Right forelimb (tissue), 1 donor: Measurements from ENCODE around the gene NOLC1.
"Not testable (repeated sequence)": the region's sequence is repeated elsewhere in the genome, so short reads cannot be mapped to it uniquely, and the experiment has no call there.

Source experiments
- DNase-seq: peaks from one replicate; pipeline ENCODE4 v3.0.0-alpha.2; 2018

The NOLC1 gene

DNA sequence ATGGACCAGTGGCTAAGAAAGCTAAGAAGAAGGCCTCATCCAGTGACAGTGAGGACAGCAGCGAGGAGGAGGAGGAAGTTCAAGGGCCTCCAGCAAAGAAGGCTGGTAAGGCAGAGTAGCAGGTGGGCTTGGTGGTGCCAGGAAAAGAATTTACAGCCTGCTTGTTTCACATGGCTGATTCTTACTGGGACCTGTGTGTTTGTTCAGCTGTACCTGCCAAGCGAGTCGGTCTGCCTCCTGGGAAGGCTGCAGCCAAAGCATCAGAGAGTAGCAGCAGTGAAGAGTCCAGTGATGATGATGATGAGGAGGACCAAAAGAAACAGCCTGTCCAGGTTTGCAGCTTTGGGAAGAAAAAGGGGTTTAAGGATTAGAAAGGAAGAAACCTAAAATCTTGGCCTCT is 5.0 kb downstream of the NOLC1 start:
- no peak for DNase-seq

GRCh38 chr10:102159051-102159597 is 6.9 kb downstream of the NOLC1 start:
- no peak for DNase-seq

- DNase-seq: no peak
Observed at GRCh38 chr10:102159831-102160230, 7.6 kb downstream of the NOLC1 start.

DNA sequence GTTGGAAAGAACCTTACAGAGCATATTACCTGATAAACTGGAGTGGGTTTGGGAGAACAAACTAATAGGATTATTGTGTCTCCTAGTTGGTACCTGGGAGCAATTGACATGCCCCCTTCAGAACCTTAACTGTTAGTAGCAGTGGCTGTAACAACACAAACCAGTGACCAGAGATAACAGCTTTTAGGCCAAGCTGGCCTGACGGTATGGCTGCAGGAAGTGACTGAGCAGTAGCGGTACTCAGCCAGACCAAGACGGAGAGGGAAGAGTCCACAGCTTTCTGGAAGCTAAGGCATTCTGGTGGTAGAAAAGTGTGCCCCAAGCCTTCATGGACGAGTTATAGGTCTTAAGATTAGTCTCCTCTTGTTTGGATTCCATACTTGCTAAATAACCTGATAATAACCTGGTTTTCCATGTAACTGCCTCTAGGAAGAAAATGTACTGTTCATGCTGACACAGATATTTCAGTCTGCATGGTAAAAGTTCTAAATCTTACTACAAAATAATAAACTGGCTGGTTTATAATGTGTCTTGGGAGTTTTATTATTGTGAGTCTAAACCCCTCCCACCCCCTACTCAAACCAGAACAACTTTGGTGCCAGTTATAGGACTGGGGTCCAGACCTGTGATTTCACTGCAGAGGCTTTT is 11.3 kb downstream of the NOLC1 start:
- no peak for DNase-seq

DNA sequence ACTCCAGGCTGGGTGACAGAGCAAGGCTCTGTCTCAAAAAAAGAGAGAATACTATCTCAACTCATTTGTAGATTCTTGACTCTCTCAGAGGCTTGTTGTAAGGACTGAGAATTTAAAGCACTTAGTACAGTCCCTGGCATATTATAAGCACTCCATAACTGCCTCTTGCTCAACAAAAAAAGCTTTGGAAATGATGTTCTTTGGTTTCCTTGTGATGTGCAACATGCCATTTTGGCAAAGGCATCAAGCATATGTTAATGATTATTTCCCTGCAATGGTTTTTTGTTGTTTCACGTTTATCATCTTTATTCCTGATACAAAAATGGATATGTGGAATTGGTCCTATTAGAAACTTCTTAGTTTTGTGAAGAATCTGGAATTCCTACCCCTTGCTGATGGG is 15.7 kb downstream of the NOLC1 start:
- DNase-seq: no peak

DNA sequence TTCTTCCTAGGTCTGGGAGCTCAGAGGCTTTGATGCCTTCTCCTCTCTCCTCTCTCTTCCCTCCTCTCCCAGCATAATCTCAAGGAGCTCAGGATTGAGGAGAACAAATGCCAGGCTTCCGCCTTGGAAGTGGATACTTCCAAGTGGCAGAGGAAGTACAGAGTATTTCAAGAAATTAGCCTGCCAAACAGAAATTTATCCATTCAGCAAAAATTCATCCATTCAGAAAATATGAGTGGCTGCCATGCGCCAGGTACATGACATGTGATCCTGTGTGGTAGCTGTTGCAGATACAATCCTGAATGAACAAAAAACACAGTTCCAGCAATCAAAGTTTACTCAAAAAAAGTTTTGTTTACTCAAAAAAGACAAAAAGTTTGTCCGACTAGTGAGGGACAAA is 18.4 kb downstream of the NOLC1 start:
- no peak for DNase-seq

GRCh38 chr10:102172288-102172687 is 20.1 kb downstream of the NOLC1 start:
- no peak for DNase-seq

- DNase-seq: no peak
Observed at GRCh38 chr10:102175415-102175814, 23.2 kb downstream of the NOLC1 start.

GRCh38 chr10:102184606-102185005 is 32.4 kb downstream of the NOLC1 start:
- DNase-seq: no peak

GRCh38 chr10:102185272-102185671 is 33.1 kb downstream of the NOLC1 start:
- DNase-seq: no peak

DNA sequence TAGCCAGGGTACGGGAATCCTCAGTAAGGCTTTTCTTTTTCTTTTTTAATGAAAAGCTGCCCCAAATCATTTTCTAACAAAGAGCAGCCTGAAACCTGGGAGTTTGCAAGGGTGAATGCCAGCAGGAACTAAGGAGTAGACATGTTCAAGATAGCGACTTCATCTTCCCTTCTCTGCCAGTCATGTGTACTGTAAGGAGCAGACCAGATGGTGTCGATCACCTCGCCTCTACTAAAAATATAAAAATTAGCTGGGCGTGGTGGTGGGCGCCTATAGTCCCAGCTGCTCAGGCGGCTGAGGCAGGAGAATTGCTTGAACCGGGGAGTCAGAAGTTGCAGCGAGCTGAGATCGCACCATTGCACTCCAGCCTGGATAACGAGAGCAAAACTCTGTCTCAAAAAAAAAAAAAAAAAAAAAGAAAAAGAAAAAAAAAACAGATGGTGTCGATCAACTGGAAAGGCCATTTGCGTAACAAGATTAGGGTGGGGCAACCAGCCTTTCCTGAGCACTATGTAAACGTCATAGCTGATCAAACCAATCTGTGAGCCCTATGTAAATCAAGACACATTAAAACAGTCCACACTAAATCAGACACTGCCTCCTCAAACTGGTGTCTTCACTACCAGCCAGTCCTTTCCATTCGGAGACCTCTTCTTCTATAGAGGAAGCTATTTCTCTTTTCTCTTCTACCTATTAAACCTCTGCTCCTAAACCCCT is 33.8 kb downstream of the NOLC1 start:
- no peak for DNase-seq

GRCh38 chr10:102188298-102188940 is 36.2 kb downstream of the NOLC1 start:
- no peak for DNase-seq

DNA sequence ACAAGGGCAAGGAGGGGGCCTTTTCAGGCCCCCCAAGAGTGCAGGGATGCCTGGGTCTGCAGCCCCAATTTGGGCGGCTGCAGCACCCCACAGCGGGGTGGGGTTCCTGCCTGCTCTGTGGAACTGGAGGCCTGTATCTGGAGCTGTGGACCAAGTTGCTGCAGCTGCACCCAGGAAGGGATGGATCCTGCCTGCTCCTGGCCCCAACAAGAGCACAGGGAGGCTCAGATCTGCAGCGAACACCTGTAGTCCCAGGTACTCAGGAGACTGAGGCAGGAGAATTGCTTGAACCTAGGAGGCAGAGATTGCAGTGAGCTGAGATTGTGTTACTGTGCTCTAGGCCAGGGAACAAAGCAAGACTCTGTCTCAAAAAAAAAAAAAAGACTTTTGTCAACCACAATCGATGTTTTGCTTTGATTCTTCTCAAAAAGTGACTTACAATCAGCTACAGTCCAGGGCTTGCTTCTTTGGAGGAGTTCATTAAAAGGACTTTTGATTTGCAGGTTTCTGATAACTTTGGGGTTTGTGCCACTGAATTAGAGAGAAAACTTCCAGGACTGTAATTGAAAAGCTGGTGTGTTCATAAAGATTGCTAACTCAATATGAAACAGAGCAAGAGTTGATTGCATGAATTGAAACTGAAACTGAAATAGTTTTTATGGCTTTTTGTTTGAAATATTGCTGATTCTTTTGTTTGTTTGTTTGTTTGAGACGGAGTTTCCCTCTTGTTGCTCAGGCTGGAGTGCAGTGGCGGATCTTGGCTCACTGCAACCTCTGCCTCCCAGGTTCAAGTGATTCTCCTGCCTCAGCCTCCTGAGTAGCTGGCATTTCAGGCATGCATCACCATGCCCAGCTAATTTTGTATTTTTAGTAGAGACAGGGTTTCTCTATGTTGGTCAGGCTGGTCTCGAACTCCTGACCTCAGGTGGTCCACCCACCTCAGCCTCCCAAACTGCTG is 37.0 kb downstream of the NOLC1 start:
- DNase-seq: not testable (repeated sequence)

DNA sequence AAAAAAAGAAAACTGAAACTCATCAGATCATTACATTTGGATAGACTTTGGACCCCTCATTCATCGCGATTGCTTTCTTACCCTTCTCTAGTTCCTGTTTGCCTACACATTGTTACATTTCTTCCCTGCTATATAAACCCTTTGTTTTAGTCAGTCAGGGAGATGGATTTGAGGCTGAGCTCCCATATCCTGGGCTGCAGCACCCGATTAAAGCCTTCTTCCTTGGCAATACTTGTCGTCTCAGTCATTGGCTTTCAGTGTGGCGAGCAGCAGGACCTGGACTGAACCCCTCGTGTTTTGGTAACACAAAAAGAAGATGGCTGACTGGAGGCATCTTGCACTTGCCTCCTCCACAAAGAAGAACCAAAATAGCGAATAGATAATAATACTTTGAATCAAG is 39.8 kb downstream of the NOLC1 start:
- DNase-seq: no peak

DNA sequence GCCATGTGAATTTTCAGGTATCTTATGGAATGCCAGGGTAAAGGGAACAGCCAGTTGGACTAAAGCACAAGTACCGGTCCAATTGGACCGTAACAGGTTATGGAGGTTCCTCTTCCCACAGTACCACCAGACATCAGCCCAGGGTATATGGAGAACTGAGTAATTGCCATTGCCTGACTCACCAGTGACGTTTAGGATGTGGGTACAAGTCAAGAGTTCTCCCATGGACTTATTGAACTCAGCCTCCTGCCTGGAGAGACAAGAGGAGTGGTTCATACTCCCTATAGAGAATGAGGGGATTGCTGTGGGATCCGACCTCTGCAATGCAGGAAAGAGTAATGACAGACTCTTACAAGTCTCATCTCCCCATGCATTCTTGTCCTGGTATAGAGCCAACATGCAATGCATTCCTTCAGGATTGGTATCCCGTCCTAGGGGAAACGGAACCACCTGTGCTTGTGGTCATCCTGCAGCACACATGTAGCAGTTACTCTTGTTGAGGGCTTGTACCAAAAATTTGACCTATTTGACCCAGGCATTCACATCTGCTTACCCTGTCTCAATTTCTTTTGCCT is 43.2 kb downstream of the NOLC1 start:
- no peak for DNase-seq

DNA sequence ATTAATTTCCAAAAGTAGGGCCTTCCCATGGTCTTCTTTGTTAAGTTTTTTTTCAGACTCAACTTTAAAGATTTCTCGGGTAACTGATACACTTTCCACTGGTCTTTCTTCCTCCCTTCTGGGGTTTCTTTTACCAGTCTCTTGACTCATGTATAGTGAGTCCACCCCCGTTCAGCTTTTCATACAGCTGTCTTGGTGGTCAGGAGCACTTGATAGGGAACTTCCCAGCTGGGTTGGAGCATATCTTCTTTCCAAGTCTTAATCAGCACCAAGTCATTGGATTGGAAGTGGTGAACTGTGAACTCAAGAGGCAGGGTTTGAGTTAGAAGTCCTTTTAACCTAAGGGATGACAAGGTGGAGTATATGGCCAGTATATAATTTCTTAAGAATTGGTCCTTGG is 44.7 kb downstream of the NOLC1 start:
- DNase-seq: no peak

DNA sequence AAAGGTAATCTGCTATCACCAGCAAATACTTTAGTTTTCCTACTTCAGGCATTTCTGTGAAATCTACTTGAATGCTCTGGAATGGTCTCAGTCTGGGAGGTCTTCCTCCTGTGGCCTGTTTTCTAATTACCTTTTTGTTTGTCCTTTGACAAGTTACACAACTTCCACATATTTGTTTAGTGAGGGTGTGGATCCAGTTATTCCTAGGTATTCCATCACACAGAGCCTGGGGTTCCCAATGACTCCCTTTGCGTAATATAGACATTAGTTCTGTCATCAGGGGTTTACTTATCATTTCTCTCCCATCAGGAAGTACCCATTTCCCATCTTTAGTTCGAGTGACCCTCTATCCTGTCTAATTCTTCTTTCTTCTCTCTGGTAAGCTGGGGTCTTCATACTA is 45.8 kb downstream of the NOLC1 start:
- DNase-seq: no peak

GRCh38 chr10:102200751-102201640 is 48.8 kb downstream of the NOLC1 start:
- no peak for DNase-seq

GRCh38 chr10:102202386-102202785 is 50.2 kb downstream of the NOLC1 start:
- DNase-seq: no peak

DNA sequence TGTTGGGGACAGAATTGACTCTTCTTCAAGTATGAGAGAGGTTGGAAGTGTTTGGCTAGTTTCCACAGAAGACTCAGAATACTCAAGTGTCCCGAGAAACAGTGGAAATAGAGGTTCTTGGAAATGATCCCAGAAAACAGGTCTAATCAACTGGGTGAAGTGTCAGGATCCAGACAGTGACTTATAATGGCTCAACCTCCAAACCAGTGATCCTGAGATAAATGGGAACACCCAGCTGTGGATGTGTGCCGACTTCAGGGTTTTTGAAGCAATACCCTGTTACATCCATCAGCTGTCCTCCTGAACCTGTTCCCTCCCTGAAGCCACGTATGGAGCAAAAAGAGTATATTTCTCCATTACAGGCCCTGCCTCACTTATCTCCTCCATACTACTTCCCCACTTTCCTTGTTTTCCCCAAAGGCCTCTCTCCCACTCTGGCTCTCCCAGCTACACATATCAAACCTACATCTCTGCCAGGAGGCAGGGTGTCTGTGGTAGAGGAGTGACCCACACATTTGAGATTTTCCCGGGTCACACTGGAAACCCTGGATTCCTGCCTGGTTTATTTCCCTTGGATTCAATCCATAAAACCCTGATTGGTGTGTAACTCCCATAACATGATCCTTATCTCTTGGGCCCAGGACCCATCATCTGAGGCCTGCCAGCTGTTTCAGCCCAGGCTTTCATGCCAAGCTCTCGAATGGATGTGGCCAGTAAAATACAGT is 56.3 kb downstream of the NOLC1 start:
- DNase-seq: no peak
